Large intestine (tissue), 3 donors: ENCODE data around the gene CD69. TPM values are rescaled to one million over a fixed set of nuclear protein-coding genes. Genes with fewer than 3 reads are reported as not detected.
"Not testable (repeated sequence)": the region's sequence is repeated elsewhere in the genome, so short reads cannot be mapped to it uniquely, and the experiment has no call there.

Source experiments
- DNase-seq, 2 donors: peaks; one replicate each; pipeline versions ENCODE4 v3.0.0 to v3.0.0-alpha.2; 2013
- H3K27ac ChIP-seq: one replicate; pipeline ENCODE4 v1.5.1; 2013; ENCODE audit warnings: low read length
- H3K27me3 ChIP-seq: 2 replicates; pipeline ENCODE4 v1.6.1; 2013; ENCODE audit warnings: low read length; ENCODE audit not compliant: control insufficient read depth, insufficient read depth
- H3K36me3 ChIP-seq: 2 replicates; pipeline ENCODE4 v1.6.1; 2013; ENCODE audit warnings: low read length; ENCODE audit not compliant: control insufficient read depth, insufficient read depth
- H3K4me1 ChIP-seq: one replicate; pipeline ENCODE4 v1.6.1; 2013; ENCODE audit warnings: low read length; ENCODE audit not compliant: control insufficient read depth, insufficient read depth
- H3K4me3 ChIP-seq: one replicate; pipeline ENCODE4 v1.5.1; 2013; ENCODE audit warnings: low read length
- H3K9me3 ChIP-seq: one replicate; pipeline ENCODE4 v1.6.1; 2013; ENCODE audit warnings: mild to moderate bottlenecking, low read depth, low read length, moderate library complexity; ENCODE audit not compliant: control insufficient read depth
- WGBS: methylation state at CpG from one replicate; pipeline ENCODE4 v1.1.5; 2013; ENCODE audit warnings: low lambda C conversion rate; ENCODE audit not compliant: insufficient coverage; 5-methylcytosine and 5-hydroxymethylcytosine counted together
- polyA plus RNA-seq: library from polyadenylated mRNA; unstranded; fragments of 120-200 nt; gene quantifications from one replicate; pipeline ENCODE4 v1.2.1, GENCODE V29; 2013

CD69 gene
- polyA plus RNA-seq, 1 donor: 12.3 TPM

DNA sequence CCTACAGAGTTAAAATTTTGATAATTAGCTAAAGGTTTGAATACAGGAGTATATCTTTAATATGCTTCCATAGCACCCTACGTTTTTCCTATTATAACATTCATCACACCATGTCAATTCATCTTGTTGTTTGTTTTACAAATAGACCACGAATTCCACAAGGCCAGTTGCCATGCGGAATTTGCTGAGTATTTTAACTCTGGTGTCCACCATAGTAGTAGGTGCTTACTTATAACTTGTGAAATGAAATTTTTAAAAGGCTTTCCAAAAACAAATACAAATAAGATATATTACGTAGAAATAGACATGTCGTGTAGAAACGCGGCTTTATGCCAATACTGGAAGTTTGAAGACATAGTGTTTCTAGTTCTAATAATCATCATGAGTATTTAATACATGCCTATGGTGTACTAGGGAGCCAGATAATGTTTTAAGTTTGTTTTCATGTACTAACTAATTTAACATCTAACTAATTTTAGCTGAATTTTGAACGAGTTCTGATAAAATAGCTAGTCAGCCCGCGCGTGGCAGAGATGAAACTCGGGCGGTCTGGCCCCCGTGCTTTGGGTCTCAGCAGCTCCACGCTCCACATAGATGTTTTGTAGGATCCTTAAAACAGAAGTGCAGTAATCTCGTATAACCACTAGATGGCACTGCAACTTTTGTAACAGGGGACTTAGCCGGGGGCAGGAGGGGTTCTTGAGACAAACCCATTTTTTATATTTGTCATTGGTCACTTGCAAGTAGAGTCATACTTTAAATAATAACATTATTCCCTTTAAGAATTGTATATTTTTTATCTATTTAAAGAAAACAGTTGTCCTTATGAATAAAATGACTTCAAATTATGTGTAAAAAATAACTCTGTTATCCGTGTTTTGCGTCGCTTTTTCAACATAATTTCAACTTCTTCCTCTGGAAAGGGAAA is 10.2 kb downstream of the CD69 start:
- 51% methylated on average over 6 of the region's 20 CpGs for WGBS
- Histone ChIP-seq H3K27me3 (peaks cover 2% of the 10 kb centered on the region), H3K9me3 (no peaks in the 10 kb centered on the region), H3K27ac (no peak overlapping the region), H3K36me3 (no peaks in the 10 kb centered on the region), H3K4me1 (no peaks in the 10 kb centered on the region), H3K4me3 (no peak overlapping the region)
- peak in 1 of 2 donors; percentile 45 for DNase-seq

- Histone ChIP-seq H3K36me3 (no peaks in the 10 kb centered on the region), H3K27me3 (peaks cover 2% of the 10 kb centered on the region), H3K4me3 (no peak overlapping the region), H3K4me1 (no peaks in the 10 kb centered on the region), H3K27ac (no peak overlapping the region), H3K9me3 (no peaks in the 10 kb centered on the region)
- no peak for DNase-seq
- WGBS: no CpG with 5 or more reads among the region's 1 CpG
These were observed 11.1 kb downstream of the CD69 start for GRCh38 chr12:9749640-9750039.

DNA sequence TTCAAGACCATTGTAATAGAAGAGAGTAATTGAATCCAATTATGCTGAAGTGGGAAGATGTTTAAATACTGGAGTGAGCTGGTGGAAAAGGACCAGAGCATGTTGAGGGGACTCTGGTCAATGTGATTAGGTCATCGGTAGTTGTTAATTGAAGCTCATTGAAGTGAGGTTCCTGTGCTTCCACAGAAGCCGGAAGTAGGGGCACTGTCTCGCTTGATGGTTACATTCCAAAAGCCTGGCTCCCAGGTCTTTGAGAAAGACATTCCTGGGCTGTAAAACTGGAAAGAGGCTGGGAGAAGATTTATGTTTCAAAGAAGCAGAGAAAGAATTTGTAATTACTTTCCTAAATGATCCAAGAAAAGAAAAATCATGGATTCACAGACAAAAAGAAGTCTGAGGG is 15.5 kb downstream of the CD69 start:
- Histone ChIP-seq H3K27ac (no peak overlapping the region), H3K9me3 (no peaks in the 10 kb centered on the region), H3K4me1 (no peaks in the 10 kb centered on the region), H3K27me3 (peaks cover 4% of the 10 kb centered on the region), H3K4me3 (no peak overlapping the region), H3K36me3 (no peaks in the 10 kb centered on the region)
- DNase-seq: no peak
- WGBS: no CpG with 5 or more reads among the region's 3 CpGs

- WGBS: 67% methylated on average over 1 of the region's 5 CpGs
- no peak overlapping the region for H3K27ac ChIP-seq
- no peaks in the 10 kb centered on the region for H3K4me1 ChIP-seq
- no peak overlapping the region for H3K4me3 ChIP-seq
- H3K27me3 ChIP-seq: peaks cover 2% of the 10 kb centered on the region
- no peaks in the 10 kb centered on the region for H3K9me3 ChIP-seq
- no peaks in the 10 kb centered on the region for H3K36me3 ChIP-seq
- no peak for DNase-seq
These were observed 18.0 kb downstream of the CD69 start for GRCh38 chr12:9742661-9743060.

GRCh38 chr12:9741726-9742125 is 19.0 kb downstream of the CD69 start:
- no peak for DNase-seq
- H3K36me3 ChIP-seq: no peaks in the 10 kb centered on the region
- peaks cover 2% of the 10 kb centered on the region for H3K27me3 ChIP-seq
- H3K4me1 ChIP-seq: no peaks in the 10 kb centered on the region
- H3K27ac ChIP-seq: no peak overlapping the region
- no peak overlapping the region for H3K4me3 ChIP-seq
- WGBS: no CpG with 5 or more reads among the region's 4 CpGs
- H3K9me3 ChIP-seq: no peaks in the 10 kb centered on the region

- Histone ChIP-seq H3K27me3 (peaks cover 2% of the 10 kb centered on the region), H3K4me1 (no peaks in the 10 kb centered on the region), H3K4me3 (peak overlapping the region; percentile 6), H3K36me3 (no peaks in the 10 kb centered on the region), H3K9me3 (no peaks in the 10 kb centered on the region), H3K27ac (no peak overlapping the region)
- no peak for DNase-seq
- no CpG with 5 or more reads among the region's 7 CpGs for WGBS
These were observed 20.5 kb downstream of the CD69 start for GRCh38 chr12:9740106-9740750.

GRCh38 chr12:9739404-9740105 is 21.1 kb downstream of the CD69 start:
- H3K27me3 ChIP-seq, DNase-seq, H3K9me3 ChIP-seq, H3K36me3 ChIP-seq, H3K27ac ChIP-seq, H3K4me1 ChIP-seq: not testable (repeated sequence)
- no CpG with 5 or more reads among the region's 54 CpGs for WGBS
- peak overlapping the region; percentile 6 for H3K4me3 ChIP-seq

GRCh38 chr12:9738905-9739304 is 21.8 kb downstream of the CD69 start:
- H3K27me3 ChIP-seq, H3K4me1 ChIP-seq, H3K36me3 ChIP-seq, H3K9me3 ChIP-seq, H3K27ac ChIP-seq, DNase-seq, H3K4me3 ChIP-seq: not testable (repeated sequence)
- WGBS: no CpG with 5 or more reads among the region's 14 CpGs

DNA sequence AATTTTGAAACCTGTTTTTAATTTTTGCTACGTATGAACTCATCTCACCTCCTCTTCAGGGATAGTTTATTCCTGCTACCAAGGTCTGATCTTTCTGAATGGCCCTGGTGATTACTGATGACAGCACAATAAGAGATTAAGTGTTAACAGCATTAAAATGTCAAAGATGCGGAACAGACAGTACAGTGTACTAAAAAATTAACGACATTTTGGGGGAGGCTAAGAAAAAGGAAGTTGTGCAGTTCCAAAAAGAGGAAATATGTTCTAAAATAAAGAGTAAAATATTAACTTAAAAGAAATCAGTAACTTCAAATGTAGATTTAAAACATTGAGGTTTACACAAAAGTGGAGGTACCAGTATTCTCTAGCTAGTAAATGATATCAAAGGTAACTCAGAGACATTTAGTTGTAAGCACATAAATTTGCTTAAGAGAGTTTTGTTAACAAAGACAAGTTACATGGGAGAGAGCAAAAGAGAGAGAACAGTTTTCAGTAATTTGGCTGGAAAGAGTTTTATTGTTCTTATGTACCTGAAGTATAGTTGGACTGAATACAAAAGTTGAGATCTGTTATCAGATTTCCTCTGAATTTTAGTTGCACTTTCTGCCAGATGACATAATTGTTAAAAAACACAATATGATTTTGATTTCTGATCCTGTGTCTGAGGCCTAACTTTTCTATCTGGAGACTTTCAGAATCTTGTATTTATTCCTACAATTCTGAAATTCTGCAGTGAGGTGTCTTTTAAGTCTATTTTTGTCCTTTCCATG is 23.6 kb downstream of the CD69 start:
- Histone ChIP-seq H3K4me3 (no peak overlapping the region), H3K27ac (no peak overlapping the region), H3K27me3 (peaks cover 2% of the 10 kb centered on the region), H3K9me3 (no peaks in the 10 kb centered on the region), H3K36me3 (no peaks in the 10 kb centered on the region), H3K4me1 (no peaks in the 10 kb centered on the region)
- no peak for DNase-seq
- 72% methylated on average over 3 of the region's 3 CpGs for WGBS

DNA sequence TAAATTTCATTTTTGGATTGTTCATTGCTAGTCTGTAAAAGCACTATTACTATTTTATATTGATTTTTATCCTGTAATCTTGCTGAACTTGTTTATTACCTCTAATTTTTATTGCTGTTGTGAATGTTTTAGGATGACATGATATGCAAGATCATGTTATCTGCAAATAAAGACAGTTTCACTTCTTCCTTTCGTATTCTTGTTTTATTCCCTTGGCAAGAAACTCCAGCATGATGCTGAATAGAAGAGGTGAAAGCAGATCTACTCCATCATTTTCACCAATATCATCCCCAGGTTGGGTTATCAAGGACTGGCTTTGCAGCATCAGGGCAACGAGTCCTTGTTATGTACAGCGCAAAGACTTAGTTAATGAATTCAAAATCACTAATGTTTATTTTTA is 25.1 kb downstream of the CD69 start:
- H3K4me3 ChIP-seq: no peak overlapping the region
- H3K27ac ChIP-seq: no peak overlapping the region
- no peaks in the 10 kb centered on the region for H3K9me3 ChIP-seq
- no peak for DNase-seq
- H3K36me3 ChIP-seq: no peaks in the 10 kb centered on the region
- no CpG with 5 or more reads among the region's 3 CpGs for WGBS
- H3K4me1 ChIP-seq: no peaks in the 10 kb centered on the region
- H3K27me3 ChIP-seq: peaks cover 2% of the 10 kb centered on the region
